K562 (cell line): ENCODE results near the gene ANO6. TPM values are rescaled to one million over a fixed set of nuclear protein-coding genes. Genes with fewer than 3 reads are reported as not detected.
A peak's percentile ranks its signal among the peaks of the same experiment; 100 is the strongest.

Source experiments
- ADNP ChIP-seq: fragments of 200-800 bp; sonication (Bioruptor generic); IDR thresholded peaks from 2 replicates; pipeline ENCODE4 v1.6.1; 2016; ENCODE audit warnings: missing genetic modification characterization, missing compliant biosample characterization
- CC2D1A ChIP-seq: fragments of 450-650 bp; IDR thresholded peaks from 2 replicates; pipeline ENCODE4 v1.6.1; 2017; ENCODE audit warnings: mild to moderate bottlenecking
- ESRRA ChIP-seq: fragments of 450-650 bp; IDR thresholded peaks from 2 replicates; pipeline ENCODE4 v1.6.1; 2014; ENCODE audit warnings: low read depth, mild to moderate bottlenecking, moderate library complexity, borderline replicate concordance
- HDAC1 ChIP-seq, 2 experiments: fragments of 450-650 bp; IDR thresholded peaks; 2 replicates each; pipeline ENCODE4 v1.6.1; 2016 to 2017; ENCODE audit warnings: inconsistent platforms in 1 of 2, mild to moderate bottlenecking in 1 of 2, moderate library complexity in 1 of 2
- HMGN3 ChIP-seq: IDR thresholded peaks from 2 replicates; pipeline ENCODE4 v1.6.1; 2011; ENCODE audit warnings: borderline replicate concordance, low read depth, mild to moderate bottlenecking, mixed read lengths, low read length; ENCODE audit not compliant: insufficient read length; ENCODE audit errors: extremely low read depth
- ID3 ChIP-seq, 2 experiments: fragments of 250-450 bp in 1 of 2; fragments of 450-650 bp in 1 of 2; sonication (Bioruptor Pico) in 1 of 2; IDR thresholded peaks; 2 replicates each; pipeline versions ENCODE4 v1.6.1 to v1.8.0; 2016 to 2021; ENCODE audit warnings: mild to moderate bottlenecking in 2 of 2, moderate library complexity in 2 of 2, missing compliant biosample characterization in 1 of 2, missing genetic modification characterization in 1 of 2
- MCM7 ChIP-seq, 2 experiments: fragments of 450-650 bp; IDR thresholded peaks; 2 replicates each; pipeline ENCODE4 v1.6.1; 2016 to 2018
- NCOR1 ChIP-seq: fragments of 450-650 bp; IDR thresholded peaks from 2 replicates; pipeline ENCODE4 v1.6.1; 2016; ENCODE audit warnings: mild to moderate bottlenecking, moderate library complexity
- NFIC ChIP-seq: fragments of 450-650 bp; IDR thresholded peaks from 2 replicates; pipeline ENCODE4 v1.6.1; 2017; ENCODE audit warnings: mild to moderate bottlenecking, inconsistent platforms
- NUFIP1 ChIP-seq: fragments of 450-650 bp; IDR thresholded peaks from 2 replicates; pipeline ENCODE4 v1.6.1; 2018; ENCODE audit not compliant: partially characterized antibody
- SAFB2 ChIP-seq: fragments of 200-400 bp; formaldehyde crosslinking; IDR thresholded peaks from 2 replicates; pipeline ENCODE4 v1.6.1; 2018; ENCODE audit warnings: borderline replicate concordance, low read length, low read depth, moderate library complexity; ENCODE audit not compliant: severe bottlenecking
- SREBF2 ChIP-seq: sonication (generic); formaldehyde crosslinking; IDR thresholded peaks from 2 replicates; pipeline ENCODE4 v1.4.0; 2020; ENCODE audit warnings: mild to moderate bottlenecking, missing genetic modification reagents
- STAT5B ChIP-seq: fragments of 250-450 bp; sonication (Bioruptor Pico); IDR thresholded peaks from 2 replicates; pipeline ENCODE4 v1.8.0; 2021; ENCODE audit warnings: mild to moderate bottlenecking, inconsistent platforms
- ZBTB11 ChIP-seq, 3 experiments: fragments of 200-800 bp in 1 of 3; fragments of 250-450 bp in 1 of 3; fragments of 450-650 bp in 1 of 3; sonication (Bioruptor Pico) in 1 of 3; sonication (Bioruptor generic) in 1 of 3; formaldehyde crosslinking in 1 of 3; IDR thresholded peaks; 2 replicates each; pipeline versions ENCODE4 v1.6.1 to v1.8.0; 2016 to 2022; ENCODE audit warnings: mild to moderate bottlenecking in 2 of 3, missing genetic modification characterization in 2 of 3, missing compliant biosample characterization in 1 of 3, moderate library complexity in 1 of 3
- ZBTB17 ChIP-seq: fragments of 450-650 bp; formaldehyde crosslinking; IDR thresholded peaks from 2 replicates; pipeline ENCODE4 v1.4.0; 2020; ENCODE audit warnings: mild to moderate bottlenecking
- ZFP1 ChIP-seq: fragments of 450-650 bp; formaldehyde crosslinking; IDR thresholded peaks from 2 replicates; pipeline ENCODE4 v1.4.0; 2020; ENCODE audit warnings: mild to moderate bottlenecking, mixed read lengths
- ZKSCAN3 ChIP-seq: fragments of 250-450 bp; sonication (Bioruptor Pico); IDR thresholded peaks from 2 replicates; pipeline ENCODE4 v1.4.0; 2020
- ZKSCAN8 ChIP-seq: fragments of 200-800 bp; sonication (Bioruptor generic); IDR thresholded peaks from 2 replicates; pipeline ENCODE4 v1.6.1; 2016; ENCODE audit warnings: missing genetic modification characterization, missing compliant biosample characterization
- ZNF583 ChIP-seq: fragments of 250-450 bp; sonication (Bioruptor Pico); IDR thresholded peaks from 2 replicates; pipeline ENCODE4 v1.4.0; 2020
- polyA plus RNA-seq, 8 experiments: library from polyadenylated mRNA; depleted of rRNA in 4 of 8; stranded (reverse) in 5 of 8; unstranded in 3 of 8; fragments of >200 nt; fragmentation: Nextera tagmentation in 2 of 8; fragmentation: Illumina TruSeq in 1 of 8; extraction: Ambion mirVana in 2 of 8; extraction: Trizol in 1 of 8; gene quantifications; 2 replicates each; pipeline versions ENCODE4 v1.2.1 to v1.2.3, GENCODE V29; 2011 to 2014; ENCODE audit warnings: inconsistent platforms in 1 of 8, missing spikeins in 1 of 8
- total RNA-seq, 7 experiments: library from RNA; depleted of rRNA in 6 of 7; stranded (reverse); fragments of >200 nt in 6 of 7; fragmentation: Illumina TruSeq in 2 of 7; extraction: Trizol in 2 of 7; gene quantifications; 2 replicates each; pipeline versions ENCODE4 v1.2.1 to v1.2.3, GENCODE V29; 2011 to 2021; ENCODE audit warnings: low replicate concordance in 1 of 7
- TF ChIP-seq, protein P1 (sequence below): fragments of 250-450 bp; sonication (Bioruptor Pico); IDR thresholded peaks from 2 replicates; pipeline ENCODE4 v1.8.0; 2021; ENCODE audit warnings: moderate library complexity, mild to moderate bottlenecking, inconsistent platforms
- TF ChIP-seq, protein P2 (sequence below): fragments of 450-650 bp; IDR thresholded peaks from 2 replicates; pipeline ENCODE4 v1.6.1; 2016; ENCODE audit warnings: antibody characterized with exemption
- TF ChIP-seq, protein P3 (sequence below): fragments of 250-450 bp; sonication (Bioruptor Pico); IDR thresholded peaks from 2 replicates; pipeline ENCODE4 v1.4.0; 2020; ENCODE audit warnings: mild to moderate bottlenecking, moderate library complexity

ANO6 gene
- total and polyA plus RNA-seq, 9 of the 15 experiments (the other 6 are each of a cell fraction or from before 2014, with no cell fraction given): 3.5 to 24.7 (median 20.3) TPM

DNA sequence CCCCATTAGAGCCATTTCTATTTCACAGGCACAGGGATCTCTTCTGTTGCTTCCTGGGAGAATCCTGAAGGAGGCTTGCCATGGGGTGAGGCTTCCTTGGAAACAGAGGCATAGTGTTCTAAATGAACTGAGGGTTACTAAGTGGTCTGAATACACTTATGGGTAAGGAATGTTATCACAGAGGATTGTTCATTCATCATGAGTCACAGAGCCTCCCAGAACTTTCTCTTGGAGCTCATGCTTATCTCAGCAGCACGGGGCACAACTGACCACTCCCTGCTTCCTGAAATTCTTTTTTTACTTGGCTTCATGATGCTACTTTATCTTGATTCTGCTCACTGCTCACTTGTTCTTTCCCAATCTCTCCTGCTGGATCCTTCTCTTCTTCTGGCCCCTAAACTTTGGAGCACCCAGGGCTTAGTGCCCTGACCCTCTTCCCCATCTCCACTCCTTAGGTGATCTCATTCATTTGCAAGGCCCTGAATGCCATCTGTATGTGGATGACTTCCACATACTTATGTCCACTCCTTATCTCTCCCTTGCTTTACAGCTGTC lies 57.9 kb downstream of the ANO6 start (continued):
- TF ChIP-seq ZNF583 (no peak), NCOR1 (peak; percentile 38; the same call in 1 of the 2 replicates), STAT5B (CRISPR knock-in tag) (no peak), ZBTB17 (CRISPR knock-in tag) (no peak; the same call in 1 of the 2 replicates), ZKSCAN8 (no peak), SAFB2 (no peak), SREBF2 (CRISPR knock-in tag) (no peak), ZKSCAN3 (CRISPR knock-in tag) (no peak), MCM7 (IDR thresholded peaks at IDR 0.05) (no peak), NUFIP1 (no peak), NFIC (peak; percentile 40; the same call in 1 of the 2 replicates), CC2D1A (peak; percentile 30; the same call in 1 of the 2 replicates), ZFP1 (CRISPR knock-in tag) (no peak), ID3 (CRISPR knock-in tag; IDR thresholded peaks at IDR 0.05) (no peak), ID3 (tag; IDR thresholded peaks at IDR 0.05) (no peak), ZBTB11 (CRISPR knock-in tag; IDR thresholded peaks at IDR 0.05) (no peak), HMGN3 (no peak), ADNP (tag) (no peak), ESRRA (no peak), HDAC1 (IDR thresholded peaks at IDR 0.05) (peak in 1 of 2 experiments; percentile 88; a peak in 2 of 4 replicates)
- TF ChIP-seq, protein P1, sequence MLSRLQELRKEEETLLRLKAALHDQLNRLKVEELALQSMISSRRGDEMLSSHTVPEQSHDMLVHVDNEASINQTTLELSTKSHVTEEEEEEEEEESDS: no peak
- TF ChIP-seq, protein P2, sequence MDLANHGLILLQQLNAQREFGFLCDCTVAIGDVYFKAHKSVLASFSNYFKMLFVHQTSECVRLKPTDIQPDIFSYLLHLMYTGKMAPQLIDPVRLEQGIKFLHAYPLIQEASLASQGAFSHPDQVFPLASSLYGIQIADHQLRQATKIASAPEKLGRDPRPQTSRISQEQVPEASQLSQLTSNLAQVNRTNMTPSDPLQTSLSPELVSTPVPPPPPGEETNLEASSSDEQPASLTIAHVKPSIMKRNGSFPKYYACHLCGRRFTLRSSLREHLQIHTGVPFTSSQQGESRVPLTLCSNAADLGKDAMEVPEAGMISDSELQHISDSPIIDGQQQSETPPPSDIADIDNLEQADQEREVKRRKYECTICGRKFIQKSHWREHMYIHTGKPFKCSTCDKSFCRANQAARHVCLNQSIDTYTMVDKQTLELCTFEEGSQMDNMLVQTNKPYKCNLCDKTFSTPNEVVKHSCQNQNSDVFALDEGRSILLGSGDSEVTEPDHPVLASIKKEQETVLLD: peak; percentile 67; the same call in 1 of the 2 replicates
- TF ChIP-seq, protein P3, sequence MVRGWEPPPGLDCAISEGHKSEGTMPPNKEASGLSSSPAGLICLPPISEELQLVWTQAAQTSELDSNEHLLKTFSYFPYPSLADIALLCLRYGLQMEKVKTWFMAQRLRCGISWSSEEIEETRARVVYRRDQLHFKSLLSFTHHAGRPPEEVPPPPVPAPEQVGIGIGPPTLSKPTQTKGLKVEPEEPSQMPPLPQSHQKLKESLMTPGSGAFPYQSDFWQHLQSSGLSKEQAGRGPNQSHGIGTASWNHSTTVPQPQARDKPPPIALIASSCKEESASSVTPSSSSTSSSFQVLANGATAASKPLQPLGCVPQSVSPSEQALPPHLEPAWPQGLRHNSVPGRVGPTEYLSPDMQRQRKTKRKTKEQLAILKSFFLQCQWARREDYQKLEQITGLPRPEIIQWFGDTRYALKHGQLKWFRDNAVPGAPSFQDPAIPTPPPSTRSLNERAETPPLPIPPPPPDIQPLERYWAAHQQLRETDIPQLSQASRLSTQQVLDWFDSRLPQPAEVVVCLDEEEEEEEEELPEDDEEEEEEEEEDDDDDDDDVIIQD (CRISPR knock-in tag): no peak
